Mononuclear cell (primary cell): Measurements from ENCODE around the gene NEK7. TPM values are rescaled to one million over a fixed set of nuclear protein-coding genes. Genes with fewer than 3 reads are reported as not detected.

Experiments
- H3K27me3 ChIP-seq: 2 replicates; pipeline ENCODE4 v1.6.0; 2011; ENCODE audit warnings: low read length, control low read depth; ENCODE audit not compliant: insufficient read depth
- H3K4me1 ChIP-seq: 2 replicates; pipeline ENCODE4 v1.5.1; 2011; ENCODE audit warnings: mild to moderate bottlenecking, low read length, control low read depth; ENCODE audit not compliant: insufficient read depth
- H3K4me3 ChIP-seq: 2 replicates; pipeline ENCODE4 v1.5.1; 2011; ENCODE audit warnings: mild to moderate bottlenecking, low read length, moderate library complexity
- H3K9me3 ChIP-seq: 2 replicates; pipeline ENCODE4 v1.5.1; 2011; ENCODE audit warnings: low read depth, mild to moderate bottlenecking, control low read depth, low read length
- total RNA-seq: library from RNA; depleted of rRNA; stranded (reverse); fragments of >200 nt; gene quantifications from one replicate; pipeline ENCODE4 v1.2.3, GENCODE V29; 2012

NEK7 gene
- total RNA-seq, 1 donor = 29.6 TPM

DNA sequence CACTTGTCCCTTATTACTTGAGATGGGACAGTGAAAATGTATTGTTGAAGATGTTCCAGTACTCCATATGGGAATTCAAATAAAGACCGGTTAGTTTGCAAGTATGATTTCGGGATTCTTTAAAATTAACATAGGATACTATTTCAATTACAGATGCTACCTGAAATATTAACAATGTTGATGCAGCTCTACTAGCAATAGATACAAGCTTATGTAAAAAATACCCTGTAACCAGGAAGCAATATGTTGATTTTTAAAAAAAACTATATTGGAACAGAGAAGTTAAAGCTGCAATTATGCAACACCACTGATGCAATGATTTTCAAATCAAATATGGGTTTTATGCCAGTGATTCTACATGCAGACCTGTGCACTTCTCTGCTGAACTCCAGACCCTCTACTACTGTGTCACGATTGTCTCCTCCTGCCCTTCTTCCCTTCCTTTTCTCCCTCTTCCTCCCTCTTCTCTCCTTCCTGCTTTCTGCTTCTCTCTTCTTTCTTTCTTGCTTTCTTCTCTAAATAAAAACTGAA lies 204.5 kb downstream of the NEK7 start:
- H3K9me3 ChIP-seq = no peaks in the 10 kb centered on the region
- H3K4me3 ChIP-seq = no peak overlapping the region
- no peaks in the 10 kb centered on the region for H3K4me1 ChIP-seq
- H3K27me3 ChIP-seq = no peaks in the 10 kb centered on the region

DNA sequence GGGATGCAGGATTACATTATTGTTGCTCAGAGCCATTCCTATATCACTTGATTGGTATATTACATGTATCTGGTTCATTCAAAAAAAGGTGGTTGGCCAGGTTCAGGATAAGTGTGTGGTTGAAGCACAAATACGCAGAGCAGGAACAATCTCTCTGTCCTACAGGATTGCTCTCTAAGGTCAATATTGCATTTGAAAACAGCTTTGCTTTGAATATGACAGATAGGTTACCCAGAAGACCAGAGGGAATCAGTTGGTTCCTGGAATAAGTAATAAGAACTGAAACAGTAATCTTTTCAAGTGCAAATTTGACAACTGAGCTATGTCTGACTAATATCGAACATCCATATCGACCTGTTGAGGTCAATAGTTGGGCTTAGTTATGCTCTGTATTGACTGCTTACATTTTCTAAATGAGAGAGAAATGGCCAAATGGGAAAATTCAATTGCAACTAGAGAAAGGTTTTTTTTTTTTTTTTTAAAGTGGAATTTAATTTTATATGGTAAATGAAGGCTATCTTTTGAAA lies 206.9 kb downstream of the NEK7 start:
- H3K4me3 ChIP-seq = no peak overlapping the region
- no peaks in the 10 kb centered on the region for H3K4me1 ChIP-seq
- H3K27me3 ChIP-seq = no peaks in the 10 kb centered on the region
- H3K9me3 ChIP-seq = no peaks in the 10 kb centered on the region

DNA sequence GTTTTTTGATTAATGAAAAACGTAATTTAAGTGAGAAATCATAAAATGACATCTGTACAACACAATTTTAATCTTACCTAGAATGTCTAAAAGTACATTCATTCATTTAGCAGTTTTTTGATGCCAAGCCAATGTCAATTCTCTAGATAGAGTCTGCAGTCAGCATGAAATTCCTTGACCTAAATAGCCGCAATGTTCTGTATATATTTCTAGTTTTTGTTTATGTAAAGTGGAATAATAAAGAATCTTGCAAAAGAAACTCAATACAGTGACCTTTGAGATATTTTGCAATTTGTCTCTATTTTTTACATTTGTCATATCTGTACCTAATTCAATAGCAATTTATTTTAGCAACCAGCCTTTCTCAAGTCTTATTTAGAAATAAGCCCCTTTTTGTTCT lies 207.7 kb downstream of the NEK7 start:
- Histone ChIP-seq H3K27me3 (no peaks in the 10 kb centered on the region), H3K4me1 (no peaks in the 10 kb centered on the region), H3K9me3 (no peaks in the 10 kb centered on the region), H3K4me3 (no peak overlapping the region)

DNA sequence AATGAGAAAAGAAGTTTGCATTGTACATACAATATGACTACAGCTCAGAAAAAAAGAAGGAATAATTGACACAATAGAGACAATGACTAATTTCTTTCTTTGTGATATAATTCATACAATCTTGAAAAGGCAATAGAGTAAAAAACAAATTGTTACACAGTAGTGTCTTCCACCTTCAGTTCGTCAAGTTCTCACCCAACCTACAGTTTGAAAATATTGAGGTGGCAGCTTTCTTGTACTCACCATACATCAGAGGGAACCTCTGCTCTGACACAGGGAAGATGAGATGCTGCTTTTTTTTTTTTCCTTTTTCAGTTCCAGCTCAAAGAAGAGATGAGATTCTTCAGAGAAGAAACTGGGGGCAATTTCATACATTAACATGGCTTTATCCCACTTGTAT lies 210.5 kb downstream of the NEK7 start:
- H3K4me1 ChIP-seq = no peaks in the 10 kb centered on the region
- H3K27me3 ChIP-seq = no peaks in the 10 kb centered on the region
- no peaks in the 10 kb centered on the region for H3K9me3 ChIP-seq
- no peak overlapping the region for H3K4me3 ChIP-seq

DNA sequence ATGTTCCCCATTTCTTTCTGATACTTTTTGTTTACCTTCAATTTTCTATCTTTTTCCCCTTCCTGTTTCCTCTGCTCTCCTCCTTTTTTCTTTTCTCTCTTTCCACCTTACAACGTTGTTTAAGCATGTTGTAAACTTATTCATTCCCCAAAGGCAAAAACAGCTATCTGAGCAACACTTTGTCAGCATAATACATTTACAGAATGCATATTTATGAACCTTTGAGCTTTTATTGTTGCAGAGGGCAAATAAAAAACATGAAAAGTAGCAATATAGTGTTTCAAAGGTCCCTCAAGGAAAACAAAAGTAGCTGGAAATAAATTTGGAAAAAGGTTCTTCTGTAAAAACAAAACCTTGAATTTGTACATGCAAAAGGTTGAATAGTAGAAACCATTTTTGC lies 214.2 kb downstream of the NEK7 start:
- no peaks in the 10 kb centered on the region for H3K4me1 ChIP-seq

More for the DNA sequence above, 214.2 kb downstream of the NEK7 start:
- no peaks in the 10 kb centered on the region for H3K9me3 ChIP-seq
- H3K27me3 ChIP-seq = no peaks in the 10 kb centered on the region
- H3K4me3 ChIP-seq = no peak overlapping the region

Other genes with a start within 250 kb of the NEK7 start
- not detected for gene LHX9, start 239.6 kb upstream of the NEK7 start, total RNA-seq